HG03432 (cell line): ENCODE results near the gene SPOUT1.
"Not testable (repeated sequence)": the region's sequence is repeated elsewhere in the genome, so short reads cannot be mapped to it uniquely, and the experiment has no call there.

ENCODE experiments used
- ATAC-seq: cut with Tn5 transposase; IDR thresholded peaks from one replicate; pipeline ENCODE4 v1.9.1; 2021; ENCODE audit warnings: mild to moderate bottlenecking, moderate library complexity; ENCODE audit not compliant: unreplicated experiment

The SPOUT1 gene

DNA sequence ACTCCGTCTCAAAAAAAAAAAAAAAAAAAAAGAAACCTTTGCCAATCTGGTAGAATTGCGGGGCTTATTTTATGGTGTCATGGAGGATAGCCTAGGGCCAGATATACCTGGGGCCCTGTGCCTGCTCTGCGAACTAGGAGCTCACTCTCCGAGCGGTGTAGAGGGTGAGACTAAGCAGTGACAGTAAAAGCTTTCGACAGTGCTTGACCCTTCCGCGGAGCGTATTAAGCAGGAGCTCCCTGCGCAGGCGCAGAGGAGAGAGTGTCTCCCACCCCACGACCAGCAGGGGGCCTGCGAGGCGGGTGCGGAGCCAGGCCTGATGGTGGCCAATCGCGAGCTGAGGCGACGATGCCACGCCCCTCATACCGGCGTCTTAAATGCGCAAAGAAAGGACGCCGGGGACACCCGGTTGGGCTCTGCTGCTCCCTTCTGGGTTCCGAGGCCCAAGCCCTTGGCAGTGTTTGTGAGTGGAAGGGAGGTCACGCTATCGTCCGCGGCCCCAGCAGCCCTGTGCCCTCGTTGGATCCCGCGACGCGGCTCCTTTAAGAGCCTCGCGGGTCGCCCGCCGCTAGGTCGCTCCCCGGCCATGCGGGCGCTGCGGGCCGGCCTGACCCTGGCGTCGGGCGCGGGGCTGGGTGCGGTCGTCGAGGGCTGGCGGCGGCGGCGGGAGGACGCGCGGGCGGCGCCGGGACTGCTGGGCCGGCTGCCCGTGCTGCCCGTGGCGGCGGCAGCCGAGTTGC is 11.3 kb downstream of the SPOUT1 start, which contains the start of gene ENDOG:
TSS of gene ENDOG (plus strand) at position 402 of the 740 bp plus-strand sequence. CDS start at position 587, 185 bp downstream.
- peak; percentile 85 for ATAC-seq

DNA sequence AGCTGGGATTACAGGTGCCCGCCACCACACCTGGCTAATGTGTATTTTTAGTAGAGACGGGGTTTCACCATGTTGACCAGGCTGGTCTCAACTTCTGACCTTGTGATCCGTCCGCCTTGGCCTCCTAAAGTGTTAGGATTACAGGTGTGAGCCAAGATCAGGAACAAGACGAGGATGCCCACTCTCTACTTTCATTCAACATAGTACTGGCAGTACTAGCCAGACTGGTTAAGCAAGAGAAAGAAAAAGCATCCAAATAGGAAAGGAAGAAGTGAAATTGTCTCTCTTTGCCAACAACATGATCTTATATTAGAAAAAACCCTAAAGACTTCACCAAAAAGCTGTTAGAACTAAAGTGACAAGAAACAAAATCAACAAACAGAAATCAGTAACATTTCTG is 18.7 kb downstream of the SPOUT1 start:
- no peak for ATAC-seq

DNA sequence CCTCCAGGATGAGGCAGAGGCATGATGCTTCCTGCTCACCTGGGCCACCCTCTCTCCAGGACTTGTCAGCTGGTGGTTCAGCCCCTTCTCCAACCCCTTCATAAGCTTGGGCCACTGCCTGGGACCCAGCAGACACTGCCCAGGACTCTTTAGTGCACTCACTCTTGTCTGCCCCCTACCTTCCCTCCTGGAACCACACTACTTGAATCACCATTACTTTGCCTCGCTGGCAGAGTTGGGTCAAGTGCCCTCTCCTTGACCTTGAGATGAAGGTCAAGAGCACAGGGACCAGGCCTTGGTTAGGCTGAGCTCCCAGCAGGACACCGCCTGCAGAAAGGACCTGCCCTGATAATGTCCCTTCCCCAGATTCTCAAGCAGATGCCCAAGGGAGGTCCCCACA is 19.8 kb downstream of the SPOUT1 start:
- ATAC-seq, result no peak

DNA sequence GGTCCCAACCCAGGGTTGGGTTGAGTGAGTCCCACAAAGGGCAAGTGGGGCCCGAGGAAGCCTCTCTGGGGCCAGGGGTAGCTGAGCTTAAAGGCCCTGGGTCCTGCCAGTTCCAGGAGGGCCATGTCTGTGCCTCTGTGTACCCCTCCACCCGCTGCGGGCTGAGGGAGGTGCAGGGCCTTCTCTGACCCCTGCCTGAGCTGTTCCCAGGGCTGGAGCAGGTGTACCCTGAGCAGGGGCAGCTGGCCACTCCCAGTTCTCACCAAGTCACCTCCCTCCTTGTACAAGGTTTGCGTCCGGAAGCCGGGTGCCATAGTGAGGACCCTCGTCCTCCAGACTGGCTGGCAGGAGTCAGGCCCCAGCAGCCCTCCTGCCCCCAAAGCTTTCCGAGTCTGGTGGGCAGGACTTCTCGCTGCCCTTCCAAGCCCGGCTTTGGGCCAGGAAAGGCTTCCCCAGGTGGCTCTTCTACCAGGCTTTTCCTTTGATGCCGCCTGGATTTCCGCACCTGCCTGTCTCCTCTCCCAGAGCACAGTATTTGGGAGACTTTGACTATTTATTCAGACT is 20.5 kb downstream of the SPOUT1 start:
- ATAC-seq, result no peak

DNA sequence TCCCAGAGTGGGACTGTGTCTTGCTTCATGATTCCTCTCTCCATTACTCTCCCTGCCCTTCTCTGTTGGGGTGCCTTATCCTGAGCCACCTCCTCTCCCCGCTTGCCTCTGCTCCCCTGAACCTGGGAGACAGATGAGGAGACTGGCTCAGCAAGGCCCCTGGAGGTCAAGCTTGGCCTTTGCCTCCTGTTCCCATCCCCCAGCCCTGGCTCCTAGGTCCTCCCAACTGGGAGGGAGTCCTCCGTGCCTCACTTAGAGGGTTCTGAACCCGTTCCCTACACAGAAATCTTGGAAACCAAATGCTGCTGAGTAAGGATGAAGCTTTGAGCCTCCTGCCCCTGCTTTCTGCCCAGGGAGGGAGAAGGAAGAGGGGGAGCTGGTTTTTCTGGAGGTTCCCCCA is 21.1 kb downstream of the SPOUT1 start:
- ATAC-seq, result no peak

DNA sequence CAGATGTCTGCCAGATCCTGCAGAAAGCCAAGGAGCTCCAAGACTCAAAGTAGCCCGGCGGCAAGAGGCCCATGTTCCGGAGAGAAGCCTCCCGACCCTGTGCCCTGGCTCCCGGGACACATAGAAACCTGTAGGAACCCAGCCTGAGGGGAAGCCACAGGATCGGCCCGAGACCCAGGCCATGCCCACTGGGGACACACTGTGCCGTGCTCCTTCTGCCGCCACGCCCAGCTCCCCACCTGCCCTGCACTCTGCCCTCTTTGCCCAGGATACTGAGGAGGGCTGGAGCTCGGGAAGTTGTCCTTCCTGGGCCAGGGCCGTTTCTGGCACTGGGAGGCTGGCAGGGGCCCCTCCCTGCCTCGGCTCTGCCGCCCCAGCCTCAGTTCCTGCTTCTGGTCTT is 21.8 kb downstream of the SPOUT1 start:
- ATAC-seq, result no peak

DNA sequence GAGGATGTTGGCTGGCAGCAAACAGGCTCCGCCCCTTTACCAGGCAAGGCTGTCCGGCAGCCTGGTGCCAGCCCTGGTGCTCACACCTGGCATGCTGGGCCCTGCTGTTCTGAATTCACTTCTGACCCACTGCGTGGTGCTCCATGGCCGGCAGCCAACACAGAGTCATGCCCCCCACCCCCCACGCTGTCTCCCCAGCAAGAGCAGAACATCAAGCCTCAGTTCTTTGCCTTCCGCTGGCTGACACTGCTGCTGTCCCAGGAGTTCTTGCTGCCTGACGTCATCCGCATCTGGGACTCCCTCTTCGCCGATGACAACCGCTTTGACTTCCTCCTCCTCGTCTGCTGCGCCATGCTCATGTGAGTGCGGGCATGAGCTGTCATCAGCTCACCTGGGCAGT is 23.9 kb downstream of the SPOUT1 start:
- ATAC-seq, result no peak

DNA sequence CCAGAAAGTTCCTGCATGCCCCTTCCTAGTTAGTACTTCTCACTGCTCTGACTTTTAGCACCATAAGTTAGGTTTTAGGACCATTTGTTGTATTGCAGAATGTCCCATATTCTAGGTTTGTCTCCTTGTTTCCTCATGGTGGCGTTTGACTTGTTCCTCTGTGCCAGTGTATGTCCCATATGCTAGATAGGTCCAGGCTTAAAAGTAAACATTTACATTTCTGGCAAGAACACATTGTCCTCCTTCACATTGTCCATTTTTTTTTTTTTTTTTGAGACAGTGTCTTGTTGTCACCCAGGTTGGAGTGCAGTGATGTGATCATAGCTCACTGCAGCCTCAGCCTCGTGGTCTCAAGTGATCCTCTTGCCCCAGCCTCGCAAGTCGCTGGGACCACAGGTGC is 27.1 kb downstream of the SPOUT1 start:
- ATAC-seq, result no peak

DNA sequence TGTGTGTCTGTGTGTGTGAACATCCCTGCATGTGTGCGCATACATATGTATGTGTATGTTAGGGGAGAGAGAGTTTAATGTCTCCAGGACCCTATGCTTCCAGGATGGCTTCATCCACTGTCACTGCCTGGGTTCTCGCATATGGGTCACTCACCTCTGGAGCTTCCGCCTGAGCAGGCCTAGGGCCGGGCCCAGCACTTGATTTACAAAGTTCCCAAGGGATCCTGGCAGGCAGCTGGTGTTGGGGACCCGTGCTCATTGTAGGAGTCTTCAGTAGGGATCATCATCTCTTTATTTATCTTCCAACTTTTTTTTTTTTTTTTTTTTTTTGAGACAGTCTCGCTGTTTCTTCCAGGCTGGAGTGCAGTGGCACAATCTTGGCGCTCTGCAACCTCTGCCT is 29.5 kb downstream of the SPOUT1 start:
- no peak for ATAC-seq

DNA sequence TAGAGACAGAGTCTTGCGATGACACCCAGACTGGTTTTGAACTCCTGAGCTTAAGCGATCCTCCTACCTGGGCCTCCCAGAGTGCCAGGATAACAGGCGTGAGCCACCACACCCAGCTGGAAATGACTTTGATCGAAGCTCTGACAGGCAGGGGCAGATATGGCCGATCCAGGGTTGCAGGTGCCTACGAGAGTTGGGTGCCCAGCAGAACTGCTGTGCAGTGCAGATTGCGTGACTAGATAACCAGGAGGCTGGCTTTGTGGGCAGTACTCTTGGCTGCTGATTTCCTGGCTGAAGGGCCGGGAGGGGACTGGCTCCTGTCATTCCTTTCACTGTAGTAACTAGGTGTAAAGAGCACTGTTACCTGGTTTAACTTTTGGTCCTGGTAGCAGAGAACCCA is 30.7 kb downstream of the SPOUT1 start:
- no peak for ATAC-seq

DNA sequence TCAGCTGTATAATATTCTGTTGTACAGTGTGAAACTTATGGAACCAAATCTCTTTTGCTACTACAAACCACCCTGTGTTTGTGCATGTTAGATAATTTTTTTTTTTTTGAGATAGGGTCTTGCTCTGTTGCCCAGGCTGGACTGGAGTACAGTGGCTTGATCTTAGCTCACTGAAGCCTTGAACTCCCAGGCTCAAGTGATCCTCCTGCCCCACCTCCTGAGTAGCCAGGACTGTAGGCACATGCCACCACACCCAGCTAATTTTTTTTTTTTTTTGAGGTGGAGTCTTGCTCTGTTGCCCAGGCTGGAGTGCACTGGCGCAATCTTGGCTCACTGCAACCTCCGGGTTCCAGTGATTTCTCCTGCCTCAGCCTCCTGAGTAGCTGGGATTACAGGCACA is 34.6 kb downstream of the SPOUT1 start:
- not testable (repeated sequence) for ATAC-seq

DNA sequence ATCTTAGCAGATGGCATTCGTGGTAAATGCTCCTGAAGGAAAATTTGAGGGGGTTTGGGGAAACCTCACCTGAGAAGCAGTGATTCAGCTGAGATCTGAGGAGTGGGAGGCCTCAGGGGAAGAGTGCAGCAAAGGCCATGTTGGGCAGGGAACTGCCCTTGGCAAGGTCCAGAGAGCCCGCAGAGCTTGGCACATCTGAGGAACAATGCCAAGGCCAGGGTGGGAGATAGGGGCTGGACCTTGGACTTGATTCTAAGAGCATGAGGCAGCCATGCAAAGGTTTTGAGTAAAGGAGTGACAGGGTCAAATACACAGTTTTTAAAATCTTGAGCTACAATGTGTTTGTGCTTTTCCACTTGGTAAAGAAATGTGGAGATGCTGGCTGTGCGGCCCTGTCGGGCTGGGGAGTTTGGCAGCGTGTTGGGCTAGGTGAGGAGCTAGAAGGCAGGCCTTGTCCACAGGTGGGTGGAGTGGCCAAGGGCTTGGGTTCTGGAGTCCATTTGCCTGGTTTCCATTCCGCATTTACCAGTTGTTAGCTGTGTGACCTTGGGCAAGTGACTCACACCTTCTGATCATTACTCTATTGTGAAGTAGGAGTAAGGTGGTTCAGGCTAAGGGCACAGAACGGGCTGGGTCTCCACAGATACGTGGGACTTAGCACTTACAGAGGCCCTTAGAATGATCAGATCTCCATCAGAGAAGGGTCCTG is 36.5 kb downstream of the SPOUT1 start:
- ATAC-seq, result no peak

DNA sequence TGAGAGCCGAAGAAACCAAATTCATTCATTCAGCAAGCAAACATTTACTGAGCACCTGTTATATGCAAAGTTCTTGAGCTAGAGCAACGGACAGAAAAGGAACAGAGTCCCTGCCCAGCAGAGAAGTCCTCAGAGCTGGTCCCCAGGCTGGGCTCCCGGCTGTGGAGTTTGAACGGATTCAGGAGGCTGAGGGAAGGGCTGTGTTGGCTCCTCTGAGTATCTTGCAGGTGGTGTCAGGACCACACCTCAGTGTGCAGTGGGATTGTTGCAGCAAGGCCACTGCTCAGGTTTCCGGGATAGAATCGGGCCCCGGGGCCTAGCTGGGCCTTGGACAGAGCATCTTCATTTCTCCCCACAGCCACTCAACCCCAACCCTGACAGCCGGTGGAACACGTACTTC is 37.5 kb downstream of the SPOUT1 start:
- no peak for ATAC-seq

DNA sequence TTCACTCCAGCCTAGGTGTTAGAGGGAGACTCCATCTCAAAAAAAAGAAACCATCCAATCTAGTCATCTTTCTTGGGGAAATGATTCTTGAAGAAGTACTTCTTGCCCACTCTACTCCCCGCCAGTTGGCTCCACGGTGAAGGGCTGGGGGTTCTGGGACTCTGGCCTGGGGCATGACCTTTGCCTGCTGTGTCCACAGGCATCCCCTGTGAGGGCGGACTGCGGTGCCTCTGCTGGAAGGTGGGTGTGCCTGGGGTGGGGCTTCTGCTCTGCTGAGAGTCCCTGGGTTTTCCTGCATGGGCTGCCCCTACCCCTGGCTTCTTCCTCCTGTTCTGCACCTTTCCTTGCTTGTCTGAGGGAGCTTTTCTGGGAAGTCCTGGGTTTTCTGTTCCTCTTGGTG is 39.1 kb downstream of the SPOUT1 start:
- no peak for ATAC-seq

DNA sequence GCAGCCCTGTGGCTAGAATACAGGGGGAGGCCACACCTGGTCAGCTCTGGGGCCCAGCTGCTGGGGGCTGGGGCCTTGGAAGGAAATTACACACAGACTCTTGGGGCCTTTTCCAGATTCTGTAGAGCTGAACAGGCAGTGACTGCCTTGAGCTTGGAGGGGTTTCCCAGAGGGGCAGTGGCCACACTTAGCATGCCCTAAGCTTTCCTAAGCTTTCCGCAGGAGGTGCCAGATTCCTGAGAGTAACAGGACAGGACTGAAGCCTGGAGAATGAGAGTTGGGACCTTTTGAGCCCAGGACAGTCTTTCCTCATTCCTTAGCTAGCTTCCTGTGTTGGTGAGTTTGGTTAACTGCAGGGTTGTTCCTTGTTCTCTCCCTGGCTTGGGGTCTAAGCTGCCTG is 41.1 kb downstream of the SPOUT1 start:
- no peak for ATAC-seq

DNA sequence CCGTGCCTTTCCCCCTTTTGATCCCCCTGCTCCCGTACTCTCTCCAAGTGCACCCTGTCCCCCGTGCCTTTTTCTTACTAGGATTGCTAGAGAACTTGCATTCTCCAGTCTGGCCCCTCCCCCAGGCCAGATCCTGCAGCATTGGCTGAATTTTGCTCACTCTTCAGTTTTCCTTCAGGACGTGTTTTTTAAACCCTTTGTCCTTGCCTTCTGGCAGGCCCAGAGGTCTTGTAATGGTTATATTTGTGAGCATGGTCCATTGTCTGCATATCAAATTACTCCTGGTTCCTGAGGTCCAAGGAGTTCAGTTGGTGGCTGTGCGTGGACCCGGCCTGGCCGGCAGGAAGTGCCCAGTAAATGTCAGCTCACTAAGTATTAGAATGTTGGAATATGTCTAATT is 41.9 kb downstream of the SPOUT1 start:
- no peak for ATAC-seq

DNA sequence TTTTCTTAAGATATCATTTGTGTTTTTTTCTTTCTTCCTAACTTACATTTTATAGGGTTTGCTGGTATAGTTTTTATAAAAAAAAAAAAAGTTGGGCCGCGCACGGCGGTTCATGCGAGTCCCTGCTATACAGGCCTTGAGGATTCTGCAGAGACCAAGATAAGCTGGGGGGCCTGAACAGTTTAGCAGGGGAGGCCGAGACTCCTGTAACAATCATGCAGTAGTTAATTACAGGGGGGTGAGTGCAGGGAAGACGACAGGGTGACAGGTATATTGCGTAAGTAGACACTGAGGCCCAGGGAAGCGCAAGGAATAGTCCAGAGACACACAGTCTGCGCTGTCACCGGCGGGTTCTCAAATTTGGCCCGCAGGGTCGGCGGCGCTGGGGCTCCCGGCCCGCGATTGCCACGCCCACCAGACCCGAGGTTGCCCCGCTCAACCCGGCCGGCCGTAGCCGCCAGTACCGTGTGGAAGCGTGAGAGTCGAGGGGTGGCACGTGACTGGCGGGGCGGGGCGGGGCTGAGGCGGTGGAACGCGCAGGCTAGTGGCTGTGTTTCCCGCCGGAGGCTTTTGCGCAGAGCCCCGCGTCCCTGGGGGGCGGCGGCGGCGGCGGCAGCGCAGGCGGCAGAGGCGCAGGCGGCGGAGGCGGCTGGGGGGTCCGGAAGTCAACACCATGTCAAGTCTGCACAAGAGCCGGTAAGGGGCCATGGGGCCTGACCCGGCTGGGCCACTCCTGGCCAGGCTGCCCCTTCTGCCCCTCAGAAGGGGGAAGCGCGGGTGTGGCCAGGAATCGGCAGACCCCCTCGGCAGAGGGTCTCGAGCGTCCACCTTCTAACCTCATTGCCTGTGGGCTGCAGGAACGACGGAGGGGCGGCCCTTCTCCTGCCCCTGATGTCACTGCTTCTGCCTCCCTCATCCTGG is 42.7 kb downstream of the SPOUT1 start, which contains the start of gene TBC1D13:
TSS of gene TBC1D13 (plus strand) at position 573 of the 921 bp plus-strand sequence. CDS start at position 674, 101 bp downstream.
- peak; percentile 88 for ATAC-seq

DNA sequence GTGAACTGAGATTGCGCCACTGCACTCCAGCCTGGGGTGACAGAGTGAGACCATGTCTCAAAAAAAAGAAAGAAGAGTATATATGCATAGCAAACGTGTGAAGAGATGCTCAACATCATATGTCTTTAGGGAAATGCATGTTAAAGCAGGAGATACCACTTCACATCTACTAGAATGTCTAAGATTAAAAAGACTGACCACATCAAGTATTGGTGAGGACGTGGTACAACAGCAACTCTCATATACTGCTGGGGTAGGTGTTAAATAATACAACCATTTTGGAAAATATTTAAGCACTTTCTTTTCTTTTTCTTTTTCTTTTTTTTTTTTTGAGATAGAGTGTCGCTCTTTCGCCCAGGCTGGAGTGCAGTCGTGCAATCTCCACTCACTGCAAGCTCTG is 44.2 kb downstream of the SPOUT1 start:
- no peak for ATAC-seq

DNA sequence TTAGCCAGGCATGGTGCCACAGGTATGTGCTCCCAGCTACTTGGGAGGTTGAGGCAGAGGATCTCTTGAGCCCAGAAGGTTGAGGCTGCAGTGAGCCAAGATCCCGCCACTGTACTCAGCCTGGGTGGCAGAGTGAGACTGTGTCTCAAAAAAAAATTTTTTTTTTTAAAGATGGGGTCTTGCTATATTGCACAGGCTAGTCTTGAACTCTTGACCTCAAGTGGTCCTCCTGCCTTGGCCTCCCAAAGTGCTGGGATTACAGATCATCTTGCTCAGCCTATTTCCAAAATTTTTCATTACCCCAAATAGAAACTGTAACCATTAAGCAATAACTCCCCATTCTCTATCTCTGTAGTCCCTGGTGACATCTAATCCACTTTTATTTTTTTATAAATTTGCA is 46.9 kb downstream of the SPOUT1 start:
- ATAC-seq, result no peak

DNA sequence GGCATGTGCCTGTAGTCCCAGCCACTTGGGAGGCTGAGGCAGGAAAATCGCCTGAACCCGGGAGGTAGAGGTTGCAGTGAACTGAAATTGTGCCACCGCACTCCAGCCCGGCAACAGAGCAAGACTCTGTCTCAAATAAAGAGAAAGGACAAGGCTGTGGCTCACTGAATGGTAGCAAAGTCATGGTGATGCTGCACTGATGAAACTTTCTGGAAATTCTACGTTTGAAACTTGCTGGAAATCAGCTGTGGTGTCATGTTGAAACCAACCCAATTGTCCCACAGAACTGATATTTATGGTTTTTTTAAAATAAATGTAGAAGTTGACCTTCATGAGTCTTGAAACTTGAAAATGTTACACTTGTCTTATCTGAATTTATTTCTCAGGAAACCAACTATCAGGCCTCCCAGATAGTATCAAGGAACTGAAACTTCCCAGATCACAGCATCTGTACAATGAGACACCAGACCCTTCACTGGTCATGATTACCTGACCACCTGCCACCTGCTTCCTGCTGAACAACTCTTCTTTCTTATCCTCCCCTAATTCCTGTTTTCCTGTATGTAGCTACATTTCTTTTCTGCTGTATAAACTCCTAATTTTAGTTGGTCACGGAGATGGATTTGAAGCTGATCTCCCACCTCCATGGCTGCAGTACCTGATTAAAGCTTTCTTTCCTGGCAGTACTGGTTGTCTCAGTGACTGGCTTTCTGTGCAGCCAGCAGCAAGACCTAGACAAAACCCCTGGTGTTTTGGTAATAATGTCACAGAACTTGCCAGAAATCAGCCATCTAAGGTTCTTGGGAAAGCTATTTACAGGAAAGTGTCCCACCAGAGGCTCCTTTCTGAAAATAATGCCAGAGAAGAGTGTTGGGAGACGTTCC is 48.2 kb downstream of the SPOUT1 start:
- ATAC-seq, result no peak
